ENCODE data around the gene AGO3.
"Not testable (repeated sequence)": the region's sequence is repeated elsewhere in the genome, so short reads cannot be mapped to it uniquely, and the experiment has no call there.

Gene AGO3

GRCh38 chr1:36014722-36015220, 83.9 kb downstream of the AGO3 start:
- no peak for DNase-seq

GRCh38 chr1:36016686-36017085, 85.8 kb downstream of the AGO3 start:
- DNase-seq: no peak

- DNase-seq: no peak
Observed at GRCh38 chr1:36023098-36023769, 92.3 kb downstream of the AGO3 start.

- DNase-seq: not testable (repeated sequence)
Observed at GRCh38 chr1:36024024-36024423, 93.1 kb downstream of the AGO3 start.

- DNase-seq: no peak
Observed at GRCh38 chr1:36024847-36025246, 93.9 kb downstream of the AGO3 start.

GRCh38 chr1:36027766-36028165, 96.9 kb downstream of the AGO3 start:
- no peak for DNase-seq

GRCh38 chr1:36031441-36031840, 100.5 kb downstream of the AGO3 start:
- no peak for DNase-seq

- DNase-seq: no peak
Observed at GRCh38 chr1:36034692-36035091, 103.8 kb downstream of the AGO3 start.

GRCh38 chr1:36035154-36035553, 104.2 kb downstream of the AGO3 start:
- DNase-seq: no peak

GRCh38 chr1:36040238-36040637, 109.3 kb downstream of the AGO3 start:
- no peak for DNase-seq

- DNase-seq: no peak
Observed at GRCh38 chr1:36051821-36052220, 120.9 kb downstream of the AGO3 start.

GRCh38 chr1:36053978-36054377, 123.1 kb downstream of the AGO3 start:
- no peak for DNase-seq

GRCh38 chr1:36055706-36056105, 124.8 kb downstream of the AGO3 start:
- DNase-seq: no peak

- DNase-seq: no peak
Observed at GRCh38 chr1:36062315-36062714, 131.4 kb downstream of the AGO3 start.

- DNase-seq: no peak
Observed at GRCh38 chr1:36067871-36068270, 137.0 kb downstream of the AGO3 start.

GRCh38 chr1:36068866-36069265, 138.0 kb downstream of the AGO3 start:
- no peak for DNase-seq

- no peak for DNase-seq
Observed at GRCh38 chr1:36070349-36070748, 139.4 kb downstream of the AGO3 start.

GRCh38 chr1:36076979-36077573, 146.2 kb downstream of the AGO3 start:
- no peak for DNase-seq

- DNase-seq: no peak
Observed at GRCh38 chr1:36080236-36080635, 149.3 kb downstream of the AGO3 start.

- DNase-seq: no peak
Observed at GRCh38 chr1:36080801-36081200, 149.9 kb downstream of the AGO3 start.

GRCh38 chr1:36081926-36082485, 151.1 kb downstream of the AGO3 start:
- no peak for DNase-seq

- no peak for DNase-seq
Observed at GRCh38 chr1:36083219-36083618, 152.3 kb downstream of the AGO3 start.

GRCh38 chr1:36083635-36084496, 153.0 kb downstream of the AGO3 start, which contains the start of gene TEKT2:
Gene TEKT2 (plus strand): TSS chr1:36084094. CDS start chr1:36084922, 828 bp downstream.
- DNase-seq: no peak

All from stimulated activated CD8-positive, alpha-beta memory T cell treated with anti-CD3 and anti-CD28 coated beads, Interleukin-4, amount 100 ng/mL, for 48 hours (primary cell).